GM19324 (cell line): Measurements from ENCODE around the gene CCNL2.
"Not testable (repeated sequence)": the region's sequence is repeated elsewhere in the genome, so short reads cannot be mapped to it uniquely, and the experiment has no call there.

Experiments used
- ATAC-seq: cut with Tn5 transposase; IDR thresholded peaks from one replicate; pipeline ENCODE4 v1.9.1; 2021; ENCODE audit warnings: mild to moderate bottlenecking, moderate library complexity; ENCODE audit not compliant: unreplicated experiment, low FRiP score

CCNL2 gene

DNA sequence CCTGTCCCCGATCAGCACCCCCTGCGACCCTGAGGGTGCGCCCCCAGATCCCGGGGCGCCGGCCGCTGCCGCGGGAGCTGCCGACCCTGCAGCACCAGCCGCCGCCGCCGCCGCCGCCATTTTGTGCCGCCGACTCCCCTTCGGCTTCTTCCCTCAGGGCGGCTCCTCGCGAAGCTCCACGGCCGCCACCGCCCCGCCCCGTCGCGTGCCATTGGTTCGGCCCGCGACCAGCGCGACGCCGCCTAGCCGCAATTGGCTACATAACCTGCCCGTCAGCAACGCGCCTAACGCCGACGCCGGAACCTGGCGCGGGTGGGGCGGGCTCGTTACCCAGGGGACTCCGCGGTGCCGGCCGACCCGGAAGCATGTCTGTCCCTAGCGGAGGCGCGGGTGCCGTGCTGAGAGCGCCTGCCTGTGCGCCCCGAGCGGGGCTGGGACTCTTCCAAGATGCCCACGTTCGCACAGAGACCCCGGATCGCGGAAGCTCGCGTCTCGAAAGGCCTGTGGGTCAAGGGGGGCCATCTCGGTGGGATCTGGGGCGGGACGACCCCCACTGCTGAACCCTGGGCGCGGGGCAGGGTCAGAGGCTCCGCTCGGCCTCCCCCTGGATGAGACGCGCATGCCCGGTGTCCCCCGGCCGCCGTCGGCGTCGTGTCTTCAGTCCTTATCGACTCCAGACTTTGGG lies at the start of gene CCNL2:
Gene CCNL2, minus strand, starts transcription at position 149 of the 685 bp plus-strand sequence. Its CDS starts 29 bp downstream, at position 120.
- peak; percentile 93 for ATAC-seq

DNA sequence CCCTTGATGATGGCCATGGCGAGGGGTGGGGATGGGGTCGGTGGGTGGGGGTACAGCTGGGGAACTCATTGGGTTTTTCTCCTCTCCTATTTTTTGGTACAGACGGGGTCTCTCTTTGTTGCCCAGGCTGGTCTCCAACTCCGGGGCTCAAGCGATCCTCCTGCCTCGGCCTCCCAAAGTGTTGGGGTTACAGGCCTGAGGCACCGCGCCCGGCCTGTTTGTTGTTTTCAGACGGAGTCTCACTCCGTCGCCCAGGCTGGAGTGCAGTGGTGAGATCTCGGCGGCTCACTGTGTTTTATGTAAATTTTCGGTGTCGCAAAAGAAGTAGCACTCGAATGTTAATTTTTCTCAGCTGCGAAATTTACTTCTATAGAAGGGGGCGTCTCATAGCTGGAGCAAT lies 47.5 kb upstream of the CCNL2 start:
- ATAC-seq: not testable (repeated sequence)

DNA sequence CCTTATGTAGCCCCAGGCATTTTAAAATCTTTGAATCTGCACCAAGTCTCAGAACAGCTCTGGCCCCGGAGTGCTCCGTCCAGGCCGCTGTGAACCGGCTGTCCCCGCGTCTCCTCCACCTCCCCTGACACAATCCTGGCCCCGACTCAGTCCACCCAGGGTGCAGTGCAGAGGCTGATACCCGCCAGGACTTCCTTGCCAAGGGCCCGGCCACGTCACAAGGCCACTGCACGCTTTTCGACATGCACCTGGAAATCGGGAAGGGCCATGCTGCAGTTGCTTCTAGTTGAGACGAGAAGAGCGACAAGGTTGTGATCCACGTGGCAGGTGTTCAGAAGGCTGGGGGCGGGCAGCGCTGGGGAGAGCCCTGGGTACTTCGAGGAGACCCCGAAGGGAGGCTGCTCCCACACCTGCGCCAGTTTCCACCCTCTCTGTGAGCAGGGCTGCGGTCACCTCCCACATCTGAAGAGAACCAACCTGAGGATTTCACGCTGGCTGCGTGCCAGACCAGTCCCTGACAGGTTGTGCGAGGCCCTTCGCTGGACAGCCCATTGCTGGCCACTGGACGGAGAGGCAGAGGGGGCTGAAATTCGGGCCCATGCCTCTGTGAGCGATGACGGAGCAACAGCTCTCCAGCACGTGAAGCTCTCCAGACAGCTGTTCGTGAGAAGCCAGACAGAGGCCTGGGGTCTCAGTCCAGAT lies 43.1 kb upstream of the CCNL2 start:
- ATAC-seq: no peak

DNA sequence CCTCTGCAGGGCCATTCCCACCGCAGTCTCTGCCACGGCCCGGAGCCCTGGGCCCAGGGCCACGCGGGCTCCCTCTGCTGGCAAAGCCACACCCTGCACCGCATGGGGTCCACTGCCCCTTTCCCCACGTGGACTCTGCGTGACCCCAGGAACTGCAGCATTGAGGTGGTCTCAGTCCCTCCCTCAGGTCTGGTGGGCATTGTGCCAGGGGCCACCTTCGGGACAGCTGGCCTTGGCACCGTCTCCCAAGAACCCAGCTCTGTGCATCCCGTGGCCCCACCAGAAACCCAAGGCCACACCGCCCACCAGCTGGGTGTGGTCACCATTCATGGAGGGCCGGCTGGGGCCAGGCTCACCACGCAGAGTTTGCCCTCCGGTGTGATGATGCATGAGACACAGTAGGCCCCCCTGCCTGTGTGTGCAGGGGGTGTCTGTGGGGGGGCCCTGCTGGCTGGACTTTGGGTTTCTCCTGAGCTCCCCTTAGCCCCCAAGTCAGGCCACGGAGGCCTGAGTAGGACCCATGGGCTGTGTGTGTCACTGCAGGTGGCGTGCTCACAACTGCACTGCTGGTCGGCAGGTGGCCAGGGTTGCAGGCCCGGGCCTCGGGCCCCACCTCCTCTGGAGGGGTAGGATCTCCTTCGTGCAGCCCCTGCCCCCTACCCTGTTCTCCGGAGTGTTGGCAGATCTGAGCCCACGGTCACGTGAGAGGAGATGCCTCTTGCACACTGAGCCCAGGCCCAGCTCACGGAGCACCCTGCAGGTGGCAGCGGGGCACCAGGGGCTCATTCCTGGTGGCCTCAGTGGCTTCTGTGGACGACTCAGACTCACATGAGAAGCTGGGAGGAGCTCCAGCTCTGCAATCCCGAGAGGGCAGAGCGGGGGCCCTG lies 42.1 kb upstream of the CCNL2 start:
- ATAC-seq: no peak

DNA sequence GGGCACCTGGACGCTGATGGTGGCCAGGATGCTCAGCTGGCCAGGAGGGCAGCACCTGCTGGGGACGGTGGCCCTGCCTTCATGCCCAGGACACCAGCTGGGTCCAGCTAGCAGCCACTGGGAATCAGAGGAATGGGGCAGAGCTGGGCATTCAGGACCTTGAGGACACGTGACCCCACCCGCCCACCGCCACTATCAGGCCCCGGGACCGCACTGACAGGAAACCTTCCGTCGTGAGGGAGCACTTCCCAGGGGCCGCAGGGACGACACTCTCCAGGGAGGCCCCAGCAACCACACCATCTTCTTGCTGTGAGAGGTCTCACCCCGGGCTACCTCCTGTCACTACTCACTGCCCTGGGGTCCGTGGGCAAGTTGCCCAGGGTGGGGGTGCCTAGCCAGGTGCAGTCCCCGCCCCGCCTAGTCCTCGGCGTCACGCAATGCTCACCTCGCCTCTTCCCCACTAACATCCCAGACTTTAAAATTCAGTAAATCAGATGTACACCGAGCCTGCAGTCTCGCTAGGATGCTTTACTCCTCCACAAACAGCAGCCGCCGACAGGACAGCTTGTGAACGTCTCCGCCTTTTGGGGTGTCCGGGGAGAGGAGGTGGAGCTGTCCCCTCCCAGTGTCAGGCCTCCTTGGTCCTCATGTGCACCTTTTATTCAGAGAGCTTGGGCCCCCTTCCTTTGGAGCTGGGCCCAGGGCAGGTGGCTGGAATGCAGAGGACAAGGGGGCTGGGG lies 41.3 kb upstream of the CCNL2 start:
- no peak for ATAC-seq

DNA sequence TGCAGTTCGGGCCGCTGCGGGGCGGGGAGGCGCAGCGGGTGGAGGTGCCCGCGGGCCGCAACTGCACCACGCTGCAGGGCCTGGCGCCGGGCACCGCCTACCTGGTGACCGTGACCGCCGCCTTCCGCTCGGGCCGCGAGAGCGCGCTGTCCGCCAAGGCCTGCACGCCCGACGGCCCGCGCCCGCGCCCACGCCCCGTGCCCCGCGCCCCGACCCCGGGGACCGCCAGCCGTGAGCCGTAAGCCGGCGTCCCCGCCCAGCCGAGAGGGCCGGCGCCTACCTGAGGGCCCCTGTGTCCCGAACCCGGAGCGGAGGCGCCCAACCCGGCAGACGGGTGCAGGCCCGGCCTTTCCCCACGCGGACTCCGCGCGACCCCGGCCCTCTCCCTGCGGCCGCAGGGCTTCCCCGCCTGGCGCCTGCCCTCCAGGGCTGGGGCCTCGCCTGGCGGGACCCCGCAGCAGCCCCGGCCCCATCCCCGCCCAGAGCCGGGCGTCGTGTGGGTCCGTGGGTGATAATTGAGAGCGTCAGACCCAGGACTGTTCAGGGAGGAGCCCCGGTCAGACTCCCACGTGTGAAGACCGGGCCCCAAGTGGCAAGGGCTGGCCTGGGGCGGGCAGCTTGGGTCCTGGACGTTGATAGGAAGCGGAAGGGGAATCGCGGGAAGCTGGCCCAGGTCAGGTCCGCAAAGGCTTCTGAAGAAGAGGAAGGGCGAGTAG lies 40.6 kb upstream of the CCNL2 start:
- no peak for ATAC-seq

DNA sequence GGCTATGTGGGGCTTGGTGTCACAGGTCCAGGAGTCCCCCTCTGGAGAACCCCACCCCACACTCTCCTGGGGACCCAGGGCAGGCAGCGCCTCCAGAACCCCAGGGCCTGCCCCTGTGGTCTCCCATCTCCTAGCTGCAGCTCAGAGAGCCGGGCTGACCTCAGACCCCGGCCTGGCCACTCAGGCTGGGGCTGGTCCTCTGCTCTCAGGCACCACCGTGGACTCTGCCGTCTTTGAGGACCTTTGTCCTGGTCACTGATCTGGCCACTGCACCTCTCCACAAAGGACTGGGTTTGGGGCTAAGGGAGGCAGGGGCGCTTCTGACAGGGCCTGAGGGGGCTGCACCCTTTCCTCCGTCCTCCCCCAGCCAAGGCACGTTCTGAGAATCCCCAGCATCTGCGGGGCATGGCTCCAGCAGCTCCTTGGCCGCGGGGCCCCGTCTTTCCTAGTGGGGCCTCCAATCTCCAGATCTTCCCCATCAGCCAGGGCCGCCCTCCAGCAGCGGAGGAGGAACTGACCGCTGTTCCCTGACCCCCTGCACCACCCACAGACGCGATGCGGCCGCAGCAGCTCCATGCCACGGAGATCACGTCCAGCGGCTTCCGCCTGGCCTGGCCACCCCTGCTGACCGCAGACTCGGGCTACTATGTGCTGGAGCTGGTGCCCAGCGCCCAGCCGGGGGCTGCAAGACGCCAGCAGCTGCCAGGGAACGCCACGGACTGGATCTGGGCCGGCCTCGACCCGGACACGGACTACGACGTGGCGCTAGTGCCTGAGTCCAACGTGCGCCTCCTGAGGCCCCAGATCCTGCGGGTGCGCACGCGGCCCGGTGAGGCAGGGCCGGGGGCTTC lies 39.6 kb upstream of the CCNL2 start:
- ATAC-seq: no peak

DNA sequence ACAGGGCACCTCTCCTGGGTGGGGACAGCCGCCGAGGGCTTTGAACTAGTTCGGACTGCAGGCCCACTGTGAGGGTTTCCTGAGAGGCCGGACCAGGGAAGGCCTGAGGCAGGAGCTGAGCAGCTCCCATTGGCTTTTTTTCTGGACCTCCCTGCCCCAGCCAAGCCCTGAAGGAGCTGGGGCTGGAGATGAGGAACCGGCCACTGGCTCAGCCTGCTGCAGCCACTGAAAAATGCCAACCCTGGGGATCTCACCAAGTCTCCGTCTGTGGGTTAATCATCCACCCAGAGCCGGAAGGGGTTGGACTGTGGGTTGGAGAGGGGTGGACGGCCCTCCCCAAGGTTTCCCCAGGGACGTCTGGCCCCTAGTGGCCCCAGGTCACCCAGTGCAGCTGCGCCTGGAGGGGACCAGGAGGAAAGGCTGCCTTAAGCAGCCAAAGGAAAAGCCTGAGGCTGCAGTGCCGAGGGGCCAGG lies 38.8 kb upstream of the CCNL2 start:
- ATAC-seq: peak; percentile 44

DNA sequence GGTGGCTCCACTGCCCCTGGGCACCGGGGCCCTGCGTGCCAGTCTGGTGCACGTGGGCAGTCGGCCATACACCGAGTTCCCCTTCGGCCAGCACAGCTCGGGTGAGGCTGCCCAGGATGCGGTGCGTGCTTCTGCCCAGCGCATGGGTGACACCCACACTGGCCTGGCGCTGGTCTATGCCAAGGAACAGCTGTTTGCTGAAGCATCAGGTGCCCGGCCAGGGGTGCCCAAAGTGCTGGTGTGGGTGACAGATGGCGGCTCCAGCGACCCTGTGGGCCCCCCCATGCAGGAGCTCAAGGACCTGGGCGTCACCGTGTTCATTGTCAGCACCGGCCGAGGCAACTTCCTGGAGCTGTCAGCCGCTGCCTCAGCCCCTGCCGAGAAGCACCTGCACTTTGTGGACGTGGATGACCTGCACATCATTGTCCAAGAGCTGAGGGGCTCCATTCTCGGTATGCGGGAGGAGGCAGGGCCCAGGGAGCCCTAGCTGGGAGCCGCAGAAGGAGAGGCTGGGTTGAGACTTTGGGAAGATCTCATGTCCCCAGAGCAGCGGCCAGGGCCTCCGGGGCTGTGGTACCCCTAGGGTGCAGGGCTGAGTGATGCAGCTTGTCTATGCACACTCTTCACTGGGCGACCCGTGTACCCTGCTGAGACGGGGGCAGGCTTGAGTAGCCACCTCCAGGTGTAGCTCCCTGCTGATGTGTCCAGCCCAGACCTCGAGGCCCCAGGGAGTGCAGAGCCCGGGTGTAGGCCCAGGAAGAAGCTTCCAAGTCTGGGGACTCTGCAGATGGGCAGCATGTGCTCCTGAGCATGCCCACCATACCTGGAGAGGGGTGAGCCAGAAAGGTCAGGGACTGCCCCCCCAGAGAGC lies 38.1 kb upstream of the CCNL2 start:
- ATAC-seq: no peak

DNA sequence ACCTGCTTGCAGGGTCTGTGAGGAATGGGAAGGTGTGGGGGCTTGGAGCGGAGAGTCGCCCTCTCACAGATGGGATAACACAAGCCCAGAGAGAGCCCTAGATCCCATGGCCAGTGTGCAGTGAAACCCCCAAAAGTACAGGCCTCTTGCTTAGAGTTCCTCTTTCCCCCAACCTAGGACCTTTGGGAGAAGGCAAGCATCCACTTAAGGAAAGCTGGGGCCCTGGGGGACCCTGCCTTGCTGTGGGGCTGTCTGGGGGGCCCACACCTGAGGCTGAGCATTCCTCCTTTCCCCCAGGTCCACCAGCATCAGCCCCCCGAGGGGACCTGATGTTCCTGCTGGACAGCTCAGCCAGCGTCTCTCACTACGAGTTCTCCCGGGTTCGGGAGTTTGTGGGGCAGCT lies 37.5 kb upstream of the CCNL2 start:
- ATAC-seq: no peak

DNA sequence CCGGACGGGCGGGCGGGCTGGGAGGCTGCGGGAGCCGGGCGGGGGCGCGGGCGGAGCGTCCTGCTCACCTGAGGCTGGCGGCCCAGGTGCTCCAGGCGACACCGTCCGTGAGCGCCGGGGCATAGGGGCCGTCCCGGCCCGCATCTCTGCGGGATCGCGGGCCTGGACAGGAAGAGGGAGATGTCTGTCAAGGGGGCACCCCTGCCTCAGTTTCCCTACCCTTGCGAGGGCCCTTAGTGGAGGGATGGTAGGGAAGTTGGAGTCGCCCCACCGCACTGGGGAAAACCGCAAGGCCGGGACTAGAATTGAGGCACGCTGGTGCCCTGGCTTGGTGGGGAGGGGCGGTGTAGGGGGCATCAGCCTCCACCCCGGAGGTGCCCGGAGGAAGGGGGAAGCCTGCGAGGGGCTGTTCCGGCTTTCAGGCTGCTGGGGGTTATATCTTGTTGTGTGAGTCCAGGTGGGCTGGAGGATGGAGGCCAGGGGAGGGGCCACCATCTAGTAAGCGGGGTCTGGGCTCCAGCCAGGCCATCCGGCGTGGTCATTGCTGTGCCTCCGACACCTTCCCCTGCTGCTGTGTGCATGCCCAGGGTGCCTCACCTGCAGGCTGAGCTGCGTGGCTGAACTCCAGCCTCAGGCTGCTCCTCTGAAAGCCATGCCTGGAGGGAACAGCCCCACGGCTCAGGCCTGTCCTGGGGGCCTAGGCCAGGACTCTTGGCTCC lies 36.9 kb upstream of the CCNL2 start:
- ATAC-seq: no peak

DNA sequence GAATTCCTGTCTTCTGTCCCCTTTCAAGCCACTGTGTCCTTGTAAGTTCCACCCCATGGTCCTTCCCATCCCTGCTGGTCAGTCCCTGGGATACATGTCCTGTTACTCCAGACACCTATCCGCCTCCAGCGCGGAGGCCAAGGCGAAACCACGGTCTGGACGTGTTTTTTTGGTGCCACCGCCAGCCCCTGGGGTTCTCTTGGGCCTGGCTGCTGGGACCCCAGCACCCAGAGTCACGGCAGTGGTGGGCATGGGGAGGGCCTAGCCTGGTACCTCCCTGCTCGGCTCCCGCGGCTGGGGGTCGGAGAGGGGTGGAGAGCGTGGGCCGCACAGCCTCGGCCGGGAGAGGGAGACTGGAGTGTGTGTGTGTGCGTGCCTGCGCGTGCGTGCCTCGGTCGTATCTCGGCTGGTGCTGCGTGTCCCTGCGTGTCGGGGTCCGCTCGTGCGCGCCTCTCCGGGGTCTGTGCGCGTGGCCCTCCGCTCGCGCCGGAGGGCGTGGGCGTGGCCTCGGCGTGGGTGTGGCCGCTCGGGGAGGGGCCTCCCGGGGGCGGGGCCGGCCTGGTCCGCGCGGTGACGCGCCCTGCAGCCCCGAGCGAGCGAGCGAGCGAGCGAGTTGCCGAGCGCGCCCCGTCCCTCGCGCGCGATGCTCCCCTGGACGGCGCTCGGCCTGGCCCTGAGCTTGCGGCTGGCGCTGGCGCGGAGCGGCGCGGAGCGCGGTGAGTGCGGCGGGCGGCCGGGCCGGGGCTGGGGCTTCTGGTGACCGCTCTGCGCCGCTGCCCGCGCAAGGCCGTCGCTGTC lies 36.2 kb upstream of the CCNL2 start, which contains the start of gene VWA1:
Gene VWA1, plus strand, starts transcription at position 585 of the 798 bp plus-strand sequence. Its CDS starts 59 bp downstream, at position 644.
- no peak for ATAC-seq

DNA sequence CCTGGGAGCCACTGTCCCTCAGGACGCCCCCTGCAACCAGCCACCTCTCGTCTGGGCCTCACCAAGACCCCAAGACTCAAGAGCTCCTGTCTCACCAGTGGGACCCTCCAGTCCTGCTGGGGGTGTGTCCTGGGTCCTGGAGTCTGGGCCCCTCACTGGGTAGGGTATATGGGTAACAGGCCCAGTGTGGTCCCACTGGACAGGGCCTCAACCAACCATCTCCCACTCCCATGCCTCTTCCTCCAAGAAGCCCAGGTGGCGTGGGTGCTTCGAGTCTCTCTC lies 35.6 kb upstream of the CCNL2 start:
- ATAC-seq: no peak

DNA sequence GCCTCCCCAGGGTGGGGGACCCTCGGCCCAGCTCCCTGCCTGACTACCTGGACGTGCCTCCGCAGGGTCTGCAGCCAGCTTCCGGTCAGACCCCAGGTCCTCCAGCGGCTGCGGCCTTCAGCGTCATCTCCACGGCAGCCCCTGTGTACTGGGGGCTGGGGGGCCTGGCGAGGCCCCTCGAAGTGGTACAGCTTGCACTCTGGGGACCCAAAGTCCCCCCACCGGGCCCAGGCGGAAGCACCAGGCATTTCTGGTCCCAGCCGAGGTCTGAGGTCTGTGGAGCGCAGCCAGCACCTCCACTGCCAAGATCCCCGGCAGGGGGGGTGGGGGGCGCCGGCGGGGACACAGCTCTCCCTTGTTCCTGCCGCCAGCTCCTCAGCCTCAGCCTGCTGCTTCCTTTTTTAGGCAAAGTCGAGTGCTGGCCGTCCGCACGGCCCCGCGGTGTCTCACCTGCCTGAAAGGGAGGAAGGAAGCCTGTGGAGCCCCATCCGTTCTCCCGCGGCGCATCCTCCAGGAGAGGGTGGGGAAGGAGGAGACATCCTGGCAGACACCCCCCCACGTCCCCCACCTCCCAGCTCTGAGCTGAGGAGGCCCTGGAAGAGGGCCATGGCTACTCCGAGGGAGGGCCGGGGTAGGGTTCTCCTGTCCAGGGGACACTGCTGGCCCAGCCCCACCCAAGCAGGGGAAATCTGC lies 35.1 kb upstream of the CCNL2 start:
- ATAC-seq: no peak

DNA sequence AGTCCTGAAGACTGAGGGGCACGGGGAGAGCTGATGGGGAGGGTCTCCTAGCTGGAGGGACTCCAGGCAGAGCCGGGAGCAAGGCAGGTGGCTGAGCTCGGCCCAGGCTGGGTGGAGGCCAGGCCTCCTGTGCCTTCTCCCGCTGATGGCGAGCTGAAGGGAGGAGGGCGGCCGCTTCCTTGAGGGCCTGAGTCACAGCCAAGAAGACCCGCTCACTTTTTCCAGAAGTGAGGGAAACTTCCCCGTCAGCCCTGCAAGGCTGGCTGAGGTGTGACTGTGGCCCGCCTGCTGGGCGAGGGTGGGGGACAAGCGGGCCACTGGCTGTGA lies 34.6 kb upstream of the CCNL2 start:
- ATAC-seq: no peak
